Activated CD4-positive, alpha-beta T cell treated with anti-CD3 and anti-CD28 coated beads, Interleukin-2, Interleukin-6, amounts not matched to agents 100 ng/mL and 50 ng/mL, durations not matched to agents 16 hours and 8 hours (primary cell): Measurements from ENCODE around the gene SCARB2.
"Not testable (repeated sequence)": the region's sequence is repeated elsewhere in the genome, so short reads cannot be mapped to it uniquely, and the experiment has no call there.

Experiments
- DNase-seq: peaks from one replicate; pipeline ENCODE4 v3.0.0-alpha.2; 2020

SCARB2 gene, protein sequence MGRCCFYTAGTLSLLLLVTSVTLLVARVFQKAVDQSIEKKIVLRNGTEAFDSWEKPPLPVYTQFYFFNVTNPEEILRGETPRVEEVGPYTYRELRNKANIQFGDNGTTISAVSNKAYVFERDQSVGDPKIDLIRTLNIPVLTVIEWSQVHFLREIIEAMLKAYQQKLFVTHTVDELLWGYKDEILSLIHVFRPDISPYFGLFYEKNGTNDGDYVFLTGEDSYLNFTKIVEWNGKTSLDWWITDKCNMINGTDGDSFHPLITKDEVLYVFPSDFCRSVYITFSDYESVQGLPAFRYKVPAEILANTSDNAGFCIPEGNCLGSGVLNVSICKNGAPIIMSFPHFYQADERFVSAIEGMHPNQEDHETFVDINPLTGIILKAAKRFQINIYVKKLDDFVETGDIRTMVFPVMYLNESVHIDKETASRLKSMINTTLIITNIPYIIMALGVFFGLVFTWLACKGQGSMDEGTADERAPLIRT

DNA sequence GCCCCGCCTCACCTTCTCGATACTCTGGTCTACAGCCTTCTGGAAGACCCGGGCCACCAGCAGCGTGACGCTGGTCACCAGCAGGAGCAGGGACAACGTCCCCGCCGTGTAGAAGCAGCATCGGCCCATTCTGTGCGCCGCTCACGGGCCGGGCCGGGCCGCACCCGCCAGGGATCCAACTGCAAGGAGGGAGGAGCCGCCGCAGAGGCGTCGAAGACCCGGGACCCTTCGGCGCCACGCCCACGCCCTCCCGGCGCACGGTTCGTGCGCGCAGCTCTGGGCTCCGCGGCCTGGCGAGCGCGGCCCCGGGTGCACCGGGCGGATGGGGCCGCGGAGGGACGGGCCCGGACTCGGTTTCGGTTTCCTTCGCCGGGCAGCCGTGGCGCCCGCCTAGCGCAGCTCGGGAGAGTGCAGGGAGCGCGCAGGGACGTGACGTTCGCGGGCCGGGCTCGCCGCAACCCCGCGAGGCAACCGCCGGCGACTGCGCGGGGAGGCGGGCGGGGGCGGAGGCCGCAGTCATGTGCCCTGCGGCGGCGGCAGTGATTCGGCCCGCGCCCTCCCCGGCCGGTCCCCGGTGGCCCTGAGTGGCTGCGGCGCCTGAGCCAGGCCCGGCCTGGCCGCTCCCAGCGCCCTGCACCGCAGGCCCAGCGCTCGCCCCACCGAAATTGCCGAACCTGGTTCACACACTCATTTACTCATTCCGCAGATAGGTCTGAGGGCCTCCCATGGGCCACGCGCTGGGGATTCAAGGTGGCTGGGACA is at the start of gene SCARB2:
TSS of gene SCARB2 (minus strand) at position 410 of the 762 bp plus-strand sequence. CDS start at position 129, 281 bp downstream.
- DNase-seq: peak; percentile 71

DNA sequence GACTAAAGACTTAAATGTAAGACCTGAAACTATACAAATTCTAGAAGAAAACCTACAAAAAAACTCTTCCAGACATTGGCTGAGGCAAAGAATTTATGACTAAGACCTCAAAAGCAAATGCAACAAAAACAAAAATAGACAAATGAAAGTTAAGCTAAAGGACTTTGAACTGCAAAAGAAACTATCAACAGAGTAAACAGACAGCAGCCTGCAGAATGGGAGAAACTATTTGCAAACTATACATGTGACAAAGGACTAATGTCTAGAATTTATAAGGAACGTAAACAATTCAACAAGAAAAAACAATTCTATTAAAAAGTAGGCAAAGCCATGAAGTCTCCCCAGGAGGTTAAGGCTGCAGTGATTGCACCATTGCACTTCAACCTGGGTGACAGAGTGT is 46.9 kb upstream of the SCARB2 start:
- no peak for DNase-seq

DNA sequence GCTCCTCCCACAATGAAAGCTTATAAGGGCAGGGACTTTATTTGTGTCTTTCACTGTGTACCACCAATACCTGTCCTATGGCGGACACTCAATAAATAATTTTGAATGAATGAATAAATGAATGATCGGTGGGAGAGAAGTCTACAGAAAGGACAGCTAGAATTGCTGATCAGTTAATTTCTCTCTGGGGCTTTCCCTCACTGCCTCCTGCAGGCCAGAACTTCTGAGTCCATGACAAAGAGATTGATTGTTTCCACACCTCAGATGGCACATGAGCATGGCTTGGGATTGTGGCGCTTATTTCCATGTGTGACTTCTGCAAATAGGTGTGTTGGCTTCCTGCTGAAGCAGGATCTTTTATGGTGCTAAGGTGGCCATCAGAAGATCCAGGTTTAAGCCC is 44.2 kb upstream of the SCARB2 start:
- no peak for DNase-seq

DNA sequence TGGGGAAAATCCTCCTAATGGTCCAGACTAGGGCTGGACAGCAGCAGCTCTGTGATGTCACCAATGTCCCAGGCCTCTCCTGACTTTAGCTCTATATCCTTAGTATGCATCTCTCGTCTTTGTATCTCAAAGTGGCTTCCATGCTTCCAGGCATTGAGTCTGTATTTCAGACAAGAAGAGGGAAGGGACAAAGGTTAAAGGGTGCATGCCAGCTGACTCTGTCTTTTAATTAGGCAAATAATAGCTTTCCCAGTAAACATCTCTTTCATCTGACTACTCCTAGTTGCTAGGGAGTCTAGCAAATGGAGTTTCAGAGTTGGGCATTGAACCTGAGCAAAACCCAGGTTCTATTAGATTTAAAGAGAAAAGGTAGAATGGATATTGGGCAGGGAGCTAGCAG is 43.3 kb upstream of the SCARB2 start:
- DNase-seq: no peak

DNA sequence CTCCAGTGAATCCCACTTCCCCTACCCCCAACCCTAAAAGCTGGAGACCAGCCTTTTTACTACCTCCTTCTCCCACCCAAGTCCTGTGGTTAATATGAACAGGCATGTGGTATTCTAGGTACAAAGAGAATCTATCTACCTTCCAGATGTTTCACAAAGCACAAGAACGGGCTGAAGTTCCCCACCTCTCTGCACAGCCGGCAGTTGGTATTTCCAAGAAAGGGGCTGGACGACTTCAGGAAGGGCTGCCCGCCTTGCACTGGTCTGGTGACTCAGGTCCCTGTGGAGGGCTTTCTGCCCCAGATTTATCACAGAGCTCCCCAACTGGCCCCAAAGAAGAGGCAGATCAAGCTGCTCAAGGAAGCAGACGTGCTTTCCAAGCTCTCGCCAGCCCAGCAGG is 42.4 kb upstream of the SCARB2 start:
- no peak for DNase-seq

DNA sequence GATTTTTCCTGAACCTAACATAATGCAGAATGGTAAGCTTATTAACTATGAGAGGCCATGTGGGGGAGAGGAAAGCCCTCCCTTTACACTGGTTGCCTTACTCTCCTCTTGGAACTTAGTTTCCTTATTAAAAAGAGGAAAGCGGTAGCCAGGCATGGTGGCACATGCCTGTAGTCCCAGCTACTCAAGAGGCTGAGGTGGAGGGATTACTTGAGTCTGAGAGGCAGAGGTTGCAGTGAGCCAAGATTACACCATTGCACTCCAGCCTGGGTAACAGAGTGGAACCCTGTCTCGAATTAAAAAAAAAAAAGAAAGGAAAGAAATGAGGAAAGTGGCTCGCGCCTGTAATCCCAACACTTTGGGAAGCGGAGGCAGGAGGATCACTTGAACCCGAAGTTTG is 39.9 kb upstream of the SCARB2 start:
- DNase-seq: no peak

DNA sequence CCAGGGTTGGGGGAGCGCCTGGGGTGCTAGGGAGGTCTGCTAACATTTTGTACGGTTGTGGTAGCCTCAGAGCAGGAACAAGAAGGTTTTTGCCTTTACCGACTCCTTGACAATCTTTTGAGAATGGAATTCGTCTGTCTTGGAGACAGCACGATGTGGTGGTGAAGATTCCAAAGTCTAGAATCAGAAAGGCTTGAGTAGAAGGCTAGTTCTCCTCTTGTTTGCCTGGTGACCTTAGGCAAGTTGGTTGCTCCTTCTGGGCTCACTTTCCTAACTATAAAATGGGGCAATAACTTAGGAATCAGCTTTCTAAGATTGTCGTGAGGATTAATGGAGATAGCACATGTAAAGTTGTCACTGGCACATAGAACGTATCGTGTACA is 38.6 kb upstream of the SCARB2 start:
- no peak for DNase-seq

DNA sequence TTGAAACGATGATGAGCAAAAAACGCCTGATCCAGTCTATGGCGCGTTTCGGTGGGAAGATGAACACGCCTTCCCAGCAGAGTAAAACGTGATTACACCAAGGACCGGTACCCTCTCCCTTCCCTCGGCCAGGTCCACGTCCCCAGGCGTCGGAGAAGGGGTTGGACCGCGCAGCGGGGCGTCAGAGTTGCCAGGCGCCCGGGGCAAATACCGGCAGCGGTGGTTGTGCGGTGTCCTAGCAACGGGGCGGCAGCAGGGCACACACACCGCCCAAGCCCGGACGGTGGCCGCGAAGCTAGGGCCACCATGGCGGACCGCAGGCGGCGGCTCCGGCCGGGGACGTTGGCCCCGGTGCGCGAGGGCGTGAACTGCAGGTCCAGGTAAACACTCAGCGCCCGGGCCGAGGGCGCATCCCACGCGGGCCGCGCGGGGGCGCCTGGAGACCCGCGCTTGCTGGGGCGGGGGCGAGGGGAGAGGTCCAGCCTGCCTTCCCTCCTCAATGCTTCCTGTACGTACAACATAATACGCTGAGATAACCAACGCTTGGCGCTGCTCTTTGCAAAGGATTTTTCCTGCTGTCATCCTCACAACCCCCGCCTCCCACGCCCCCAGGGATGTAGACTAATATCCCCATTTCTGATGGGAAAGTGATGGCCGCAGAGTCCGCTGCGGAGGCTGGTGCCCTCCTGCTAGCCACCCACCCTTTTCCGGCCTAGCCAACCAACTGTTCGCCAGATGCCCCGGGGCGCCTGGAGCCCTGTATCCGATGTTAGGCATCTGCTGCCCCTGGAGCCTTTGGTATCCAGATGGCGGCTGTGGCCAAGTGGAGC is 38.0 kb upstream of the SCARB2 start, which contains the start of gene FAM47E:
TSS of gene FAM47E (plus strand) at position 281 of the 830 bp plus-strand sequence. CDS start at position 307, 26 bp downstream.
- DNase-seq: peak; percentile 27

DNA sequence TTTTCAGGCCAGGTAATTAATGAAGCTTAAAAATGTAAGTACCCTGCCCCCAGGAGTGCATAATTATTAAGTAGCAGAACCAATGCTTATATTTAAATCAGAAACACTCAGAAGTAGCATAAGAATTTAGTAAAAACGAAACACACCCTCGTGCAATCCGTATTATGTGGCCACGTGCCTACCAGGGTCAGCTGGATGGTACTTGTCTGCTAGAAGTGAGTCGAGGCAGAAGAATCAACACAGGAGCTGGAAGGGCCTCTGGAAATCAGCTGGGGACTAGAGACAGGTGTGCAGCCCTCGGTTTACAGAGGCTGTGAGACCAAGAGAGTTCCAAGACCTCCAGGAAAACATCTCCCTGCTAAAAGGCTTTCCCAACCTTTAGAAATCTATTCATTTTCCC is 37.3 kb upstream of the SCARB2 start:
- DNase-seq: peak; percentile 7

DNA sequence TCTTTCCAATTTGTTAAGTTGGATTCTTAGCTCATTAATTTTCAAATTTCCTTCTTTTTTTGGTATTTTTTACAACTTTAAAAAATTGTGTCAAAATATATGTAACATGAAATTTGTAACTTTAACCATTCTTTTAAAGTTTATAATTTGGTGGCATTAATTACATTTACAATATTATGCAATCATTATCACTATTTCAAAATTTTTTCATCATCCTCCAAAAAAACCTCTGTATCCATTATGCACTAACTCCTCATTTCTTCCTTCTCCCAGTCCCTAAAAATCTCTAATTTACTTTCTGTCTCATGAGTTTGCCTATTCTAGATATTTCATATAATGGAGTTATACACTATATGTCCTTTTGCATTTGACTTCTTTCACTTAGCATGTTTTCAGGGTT is 33.2 kb upstream of the SCARB2 start:
- no peak for DNase-seq

DNA sequence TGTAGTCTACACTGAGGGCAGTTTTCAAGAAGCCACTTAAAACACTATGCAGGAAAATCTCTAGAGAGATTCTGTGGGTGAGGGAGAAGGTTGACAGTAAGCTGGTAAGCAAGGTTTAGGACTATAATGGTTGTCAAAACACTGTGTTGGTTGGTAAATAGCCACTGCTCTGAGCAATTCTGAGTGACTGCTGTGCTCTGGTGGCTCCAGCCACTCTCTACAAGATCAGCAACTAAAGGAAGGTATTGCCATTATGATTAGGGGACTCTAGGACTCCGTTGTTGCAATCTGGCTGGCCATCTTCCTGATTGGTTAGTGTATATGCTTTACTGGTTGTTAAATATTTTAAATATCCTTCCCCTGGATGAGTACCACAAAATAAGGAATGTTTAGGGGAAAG is 32.4 kb upstream of the SCARB2 start:
- no peak for DNase-seq

DNA sequence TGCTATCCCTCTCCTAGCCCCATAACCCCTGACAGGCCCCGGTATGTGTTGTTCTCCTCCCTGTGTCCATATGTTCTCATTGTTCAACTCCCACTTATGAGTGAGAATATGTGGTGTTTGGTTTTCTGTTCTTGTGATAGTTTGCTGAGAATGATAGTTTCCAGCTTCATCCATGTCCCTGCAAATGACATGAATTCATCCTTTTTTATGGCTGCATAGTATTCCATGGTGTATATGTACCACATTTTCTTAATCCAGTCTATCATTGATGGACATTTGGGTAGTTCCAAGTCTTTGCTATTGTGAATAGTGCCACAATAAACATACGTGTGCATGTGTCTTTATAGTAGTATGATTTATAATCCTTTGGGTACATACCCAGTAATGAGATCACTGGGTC is 30.3 kb upstream of the SCARB2 start:
- not testable (repeated sequence) for DNase-seq

DNA sequence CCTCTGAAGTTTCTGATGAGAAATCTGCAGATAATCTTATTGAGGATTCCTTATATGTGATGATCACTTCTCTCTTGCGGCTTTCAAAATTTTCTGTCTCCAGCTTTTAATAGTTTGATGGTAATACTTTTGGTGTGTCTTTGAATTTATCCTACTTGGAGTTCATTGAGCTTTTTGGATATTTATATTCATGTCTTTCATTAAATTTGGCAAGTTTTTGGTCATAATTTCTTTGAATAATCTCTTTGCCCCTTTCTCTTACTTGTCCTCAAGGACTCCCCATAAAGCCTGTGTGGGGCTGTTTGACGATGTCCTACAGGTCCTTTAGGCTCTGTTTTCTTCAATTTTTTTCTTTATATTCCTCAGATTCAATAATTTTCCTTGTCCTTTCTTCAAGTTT is 26.6 kb upstream of the SCARB2 start:
- DNase-seq: no peak

DNA sequence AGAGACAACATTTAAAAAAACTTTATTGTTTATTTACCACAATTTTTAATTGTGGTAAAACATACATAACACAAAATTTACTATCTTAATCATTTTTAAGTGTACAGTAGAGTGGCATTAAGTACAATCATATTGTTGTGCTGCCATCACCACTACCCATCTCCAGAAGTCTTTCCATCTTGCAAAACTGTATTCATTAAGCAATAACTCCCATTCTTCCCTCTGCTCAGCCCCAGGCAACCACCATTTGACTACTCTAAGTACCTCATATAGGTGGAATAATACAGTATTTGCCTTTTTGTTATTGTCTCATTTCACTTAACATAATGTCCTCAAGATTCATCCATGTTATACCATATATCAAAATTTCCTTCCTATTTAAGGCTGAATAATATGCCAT is 25.1 kb upstream of the SCARB2 start:
- no peak for DNase-seq

DNA sequence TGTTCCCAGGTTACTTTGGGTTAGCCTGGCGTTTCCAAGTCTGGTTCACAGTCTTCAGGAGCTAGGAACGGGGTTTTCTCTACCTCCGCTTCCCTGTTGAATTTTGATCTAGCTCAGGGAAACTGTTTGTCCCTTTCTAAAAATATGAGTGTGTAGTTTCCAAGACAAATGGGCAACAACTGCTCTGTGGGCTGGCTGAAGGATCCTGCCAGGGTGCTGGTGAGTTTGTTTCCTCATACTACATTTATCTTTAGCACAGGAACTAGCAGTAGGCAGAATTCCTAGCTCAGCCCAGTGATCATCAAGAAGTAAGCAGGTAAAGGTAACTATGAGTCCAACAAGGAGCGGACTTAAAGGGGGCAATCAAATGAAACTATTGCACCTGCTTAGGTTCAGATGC is 24.6 kb upstream of the SCARB2 start:
- DNase-seq: no peak

DNA sequence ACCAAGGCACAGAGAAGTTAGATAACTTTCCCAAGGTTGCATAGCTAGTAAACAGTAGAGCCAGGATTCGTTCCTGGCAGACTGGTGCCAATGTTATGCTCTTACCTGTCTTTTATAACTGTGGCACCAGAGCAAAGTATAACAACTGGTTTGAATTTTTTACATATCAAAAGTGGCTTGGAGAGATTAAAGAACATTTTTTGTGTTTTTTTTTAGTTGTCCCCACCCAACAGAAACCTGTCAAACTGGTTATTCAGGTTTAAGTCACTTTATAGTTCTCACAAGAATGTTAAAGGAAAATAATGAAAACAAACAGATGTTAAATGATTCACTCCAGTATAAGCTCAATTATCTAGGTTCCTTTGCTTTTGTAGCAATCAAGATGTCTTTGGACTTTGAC is 22.3 kb upstream of the SCARB2 start:
- DNase-seq: no peak

DNA sequence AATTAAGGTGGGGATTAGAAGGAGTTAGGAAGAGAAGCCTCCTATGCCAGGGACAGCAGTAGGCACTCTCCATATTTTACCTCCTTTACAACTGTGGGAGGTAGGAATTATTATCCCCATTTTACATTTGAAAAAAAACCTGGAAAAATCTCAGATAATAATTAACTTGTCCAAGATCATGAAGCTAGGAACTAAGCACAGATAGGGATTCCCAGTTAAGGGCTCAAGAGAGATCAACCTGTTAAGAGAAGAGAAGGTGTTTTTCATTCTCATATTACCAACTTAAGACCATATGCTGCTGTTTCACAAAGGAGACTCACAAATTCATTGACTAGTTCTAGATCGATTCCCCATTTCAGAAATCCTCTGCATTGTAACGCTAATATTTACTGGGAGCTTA is 21.8 kb upstream of the SCARB2 start:
- no peak for DNase-seq

DNA sequence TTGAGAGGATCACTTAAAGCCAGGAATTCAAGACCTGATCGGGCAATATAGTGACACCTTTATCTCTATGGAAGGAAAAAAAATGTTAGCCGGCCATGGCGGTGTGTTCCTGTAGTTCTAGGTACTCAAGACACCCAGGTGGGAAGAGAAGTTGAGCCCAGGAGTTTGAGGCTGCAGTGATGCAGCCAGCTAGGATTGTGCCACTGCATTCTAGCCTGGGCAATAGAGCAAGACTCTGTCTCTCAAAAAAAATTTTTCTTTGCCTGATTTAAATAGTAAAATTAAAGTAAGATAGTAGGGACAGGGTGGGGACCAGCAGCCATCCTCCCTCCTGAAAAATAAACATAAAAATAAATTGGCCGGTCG is 21.0 kb upstream of the SCARB2 start:
- DNase-seq: no peak

DNA sequence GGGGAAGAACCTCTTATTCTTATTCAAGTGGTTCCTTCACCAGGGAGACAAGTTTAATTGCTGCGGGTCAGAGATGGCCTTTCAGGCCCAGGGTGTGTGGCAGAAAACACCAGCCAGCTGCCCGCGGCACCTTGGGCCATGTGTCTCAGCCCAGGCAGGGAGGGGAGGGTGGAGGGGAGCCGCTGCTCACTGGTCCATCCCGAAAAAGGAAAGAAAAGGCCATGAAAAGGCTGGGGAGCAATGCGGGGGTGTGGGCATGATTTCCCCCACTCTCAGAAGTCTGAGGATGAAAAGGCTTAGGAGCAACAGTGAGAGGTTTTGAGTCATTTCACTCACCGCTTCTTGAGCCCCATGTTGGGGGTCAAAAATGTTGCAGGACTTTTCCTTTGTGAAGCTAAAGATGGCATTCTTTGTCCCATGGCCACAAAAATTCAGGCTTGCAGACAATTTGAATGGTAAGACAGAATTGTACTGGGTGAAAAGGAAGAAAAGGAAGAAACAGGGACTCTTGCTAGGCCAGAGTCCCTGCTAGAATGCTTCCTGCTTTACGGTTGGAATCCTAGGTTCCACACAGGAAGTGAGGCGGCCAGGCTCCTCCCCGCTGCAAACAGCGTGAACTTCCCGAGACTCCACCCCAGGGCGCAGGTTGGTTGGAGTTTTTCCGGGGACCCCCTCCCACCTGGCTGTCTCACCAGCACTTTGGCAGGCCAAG is 20.5 kb upstream of the SCARB2 start:
- DNase-seq: no peak

DNA sequence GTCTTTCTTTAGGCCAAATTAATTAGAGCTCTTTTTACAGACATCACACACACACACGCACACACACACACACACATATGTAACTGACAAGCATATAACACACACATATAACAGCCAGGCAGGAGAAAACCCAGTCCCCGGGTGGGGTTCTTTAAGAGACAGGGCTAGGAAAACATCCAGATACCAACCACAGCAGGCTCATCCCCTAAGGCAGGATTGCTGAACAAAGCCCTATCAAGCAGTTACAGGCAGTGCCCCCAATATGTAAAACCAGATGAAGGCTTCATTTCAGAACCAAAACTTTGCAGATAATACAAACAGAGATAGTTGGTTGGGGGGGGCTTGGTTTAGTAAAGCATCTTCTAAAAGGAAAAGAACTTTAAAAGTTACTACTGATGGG is 19.9 kb upstream of the SCARB2 start:
- DNase-seq: no peak

DNA sequence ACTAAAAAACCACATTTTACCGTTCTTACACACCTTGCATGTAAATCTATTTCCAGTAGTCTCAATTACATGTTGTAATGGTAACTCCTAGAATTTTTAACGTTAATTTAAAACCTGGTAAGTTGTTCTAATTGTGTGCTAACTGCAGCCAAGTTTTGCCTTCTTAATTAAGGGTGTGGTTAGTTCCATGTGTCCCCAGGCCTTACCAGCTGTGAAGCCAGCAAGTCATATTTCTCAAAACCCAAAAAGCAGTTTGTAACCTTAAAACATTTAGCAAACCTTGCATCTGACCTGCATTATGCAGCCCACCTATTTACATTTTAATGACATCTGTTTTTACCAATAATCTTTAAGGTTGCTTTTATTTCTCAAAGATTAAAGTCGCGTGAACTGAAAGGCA is 19.5 kb upstream of the SCARB2 start:
- DNase-seq: no peak

DNA sequence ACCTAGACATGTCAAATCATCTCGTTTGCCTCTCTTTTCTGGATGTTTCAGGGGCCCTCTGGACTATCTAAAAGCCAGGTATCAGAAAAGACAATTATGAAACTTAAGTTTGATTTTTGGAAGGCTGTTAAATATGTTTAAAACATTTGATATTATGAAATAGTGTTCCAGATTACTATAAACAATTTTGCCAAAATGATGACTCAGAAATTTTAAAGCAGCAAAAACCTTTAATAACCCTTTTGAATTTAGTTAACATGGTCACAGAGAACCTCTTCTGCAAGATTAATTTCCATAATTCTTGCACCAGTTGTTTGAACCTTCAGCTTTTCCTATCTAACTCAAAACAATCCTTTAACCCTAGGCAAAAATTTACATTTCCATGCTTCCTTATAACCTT is 19.1 kb upstream of the SCARB2 start:
- DNase-seq: no peak

DNA sequence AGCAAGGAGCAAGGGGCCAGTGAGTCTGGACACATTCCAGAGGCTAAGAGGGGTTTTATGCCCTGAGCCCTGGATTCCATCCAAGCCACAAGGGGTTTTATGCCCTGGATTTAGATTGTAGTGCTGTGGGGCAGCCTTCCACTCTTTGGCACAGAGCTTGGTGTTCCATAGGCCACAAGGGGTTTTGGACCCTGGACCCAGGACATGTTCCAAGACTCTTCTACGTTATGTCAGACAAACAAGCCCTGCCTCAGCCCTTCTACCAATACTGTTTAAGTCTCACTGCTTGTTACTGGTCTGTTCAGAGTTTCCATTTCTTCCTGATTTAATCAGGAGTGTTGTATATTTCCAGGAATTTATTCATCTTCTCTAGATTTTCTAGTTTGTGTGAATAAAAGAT is 12.8 kb upstream of the SCARB2 start:
- no peak for DNase-seq
